ENCODE data around the gene LRRC4C. TPM values are rescaled to one million over a fixed set of nuclear protein-coding genes. Genes with fewer than 3 reads are reported as not detected.

The LRRC4C gene
- total RNA-seq, 1 experiment from 2014 or later = 0.06 TPM

- no peaks in the 10 kb centered on the region for H3K9me3 ChIP-seq (replicated peaks)
- H3K36me3 ChIP-seq = no peaks in the 10 kb centered on the region
- no peak overlapping the region for H3K27ac ChIP-seq
- H3K4me1 ChIP-seq = no peaks in the 10 kb centered on the region
- no peak for DNase-seq
- H3K27me3 ChIP-seq = no peaks in the 10 kb centered on the region
- no peak overlapping the region for H3K4me3 ChIP-seq
Observed at GRCh38 chr11:41449483-41450050, 9.9 kb downstream of the LRRC4C start.

GRCh38 chr11:41446566-41446965 lies 12.9 kb downstream of the LRRC4C start:
- Histone ChIP-seq H3K27me3 (no peaks in the 10 kb centered on the region), H3K36me3 (no peaks in the 10 kb centered on the region), H3K27ac (no peak overlapping the region), H3K4me1 (no peaks in the 10 kb centered on the region), H3K9me3 (replicated peaks) (no peaks in the 10 kb centered on the region), H3K4me3 (no peak overlapping the region)
- no peak for DNase-seq

DNA sequence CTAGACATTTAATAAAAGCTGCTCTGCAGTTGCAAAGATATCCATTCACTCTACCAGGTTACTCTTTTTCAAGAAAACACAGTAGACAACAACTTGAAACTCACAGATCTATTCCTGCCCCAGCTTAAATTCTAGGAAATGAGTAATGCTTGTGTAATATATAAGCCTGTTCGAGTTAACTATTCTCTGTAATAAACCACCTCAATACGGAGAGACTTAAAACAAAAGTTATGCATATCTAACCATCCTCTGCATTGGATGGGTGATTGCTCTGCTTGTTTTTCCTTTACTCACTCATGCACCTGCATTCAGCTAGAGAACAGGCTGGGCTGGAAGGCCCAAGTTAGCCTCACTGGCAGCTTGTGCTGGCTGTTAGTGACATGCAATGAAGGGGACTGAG lies 13.3 kb downstream of the LRRC4C start:
- H3K4me1 ChIP-seq = no peaks in the 10 kb centered on the region
- no peak overlapping the region for H3K4me3 ChIP-seq
- no peaks in the 10 kb centered on the region for H3K36me3 ChIP-seq
- H3K9me3 ChIP-seq (replicated peaks) = no peaks in the 10 kb centered on the region
- H3K27me3 ChIP-seq = no peaks in the 10 kb centered on the region
- no peak for DNase-seq
- H3K27ac ChIP-seq = no peak overlapping the region

- H3K9me3 ChIP-seq (replicated peaks) = no peaks in the 10 kb centered on the region
- DNase-seq = no peak
- no peaks in the 10 kb centered on the region; the same call in 1 of the 2 replicates for H3K36me3 ChIP-seq
- H3K4me3 ChIP-seq = no peak overlapping the region
- H3K27me3 ChIP-seq = no peaks in the 10 kb centered on the region
- no peaks in the 10 kb centered on the region for H3K4me1 ChIP-seq
- H3K27ac ChIP-seq = no peak overlapping the region
Observed at GRCh38 chr11:41437006-41437490, 22.4 kb downstream of the LRRC4C start.

DNA sequence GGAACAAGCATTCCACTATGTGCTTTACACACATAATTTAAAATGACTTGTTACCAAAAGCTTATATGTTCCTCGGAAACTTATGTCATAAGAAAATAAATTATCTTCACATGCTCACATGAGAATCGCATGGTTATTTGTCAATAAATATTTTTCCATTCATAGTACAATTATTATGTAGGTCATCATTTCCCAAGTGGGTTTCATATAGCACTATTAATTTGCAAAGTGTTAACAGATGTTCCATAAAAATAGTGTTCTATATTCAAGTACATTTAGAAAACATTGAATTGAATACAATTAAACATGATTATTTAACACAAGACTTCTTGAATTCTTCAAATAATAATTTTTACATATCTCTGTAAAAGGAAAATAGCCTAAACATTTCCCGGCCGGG lies 23.9 kb downstream of the LRRC4C start:
- Histone ChIP-seq H3K4me1 (no peaks in the 10 kb centered on the region), H3K36me3 (no peaks in the 10 kb centered on the region; the same call in 1 of the 2 replicates), H3K4me3 (no peak overlapping the region), H3K27me3 (no peaks in the 10 kb centered on the region), H3K27ac (no peak overlapping the region), H3K9me3 (replicated peaks) (no peaks in the 10 kb centered on the region)
- DNase-seq = no peak

DNA sequence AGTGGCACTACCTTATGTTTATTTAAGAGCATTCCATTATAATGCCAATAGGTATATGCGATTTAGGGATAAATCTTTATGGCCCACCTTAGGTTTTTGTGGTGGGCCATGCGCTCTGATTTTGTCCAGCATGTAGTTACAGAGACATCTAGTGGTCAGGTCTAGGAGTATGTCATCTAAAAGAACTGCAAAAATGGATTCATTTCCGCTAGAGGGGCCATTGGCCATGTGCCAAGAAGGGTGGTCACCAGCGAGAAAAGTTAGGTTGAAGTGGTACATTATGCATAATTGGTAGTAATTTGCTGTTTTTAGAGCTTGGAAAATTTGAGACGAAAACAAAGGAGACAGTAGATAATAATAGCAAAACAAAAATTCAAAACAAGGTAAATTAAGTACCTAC lies 27.7 kb downstream of the LRRC4C start:
- DNase-seq = peak; percentile 21 to 49
- Histone ChIP-seq H3K4me3 (no peak overlapping the region), H3K27ac (no peak overlapping the region), H3K4me1 (no peaks in the 10 kb centered on the region), H3K36me3 (no peaks in the 10 kb centered on the region; the same call in 1 of the 2 replicates), H3K9me3 (replicated peaks) (no peaks in the 10 kb centered on the region), H3K27me3 (no peaks in the 10 kb centered on the region; the same call in 1 of the 2 replicates)

DNA sequence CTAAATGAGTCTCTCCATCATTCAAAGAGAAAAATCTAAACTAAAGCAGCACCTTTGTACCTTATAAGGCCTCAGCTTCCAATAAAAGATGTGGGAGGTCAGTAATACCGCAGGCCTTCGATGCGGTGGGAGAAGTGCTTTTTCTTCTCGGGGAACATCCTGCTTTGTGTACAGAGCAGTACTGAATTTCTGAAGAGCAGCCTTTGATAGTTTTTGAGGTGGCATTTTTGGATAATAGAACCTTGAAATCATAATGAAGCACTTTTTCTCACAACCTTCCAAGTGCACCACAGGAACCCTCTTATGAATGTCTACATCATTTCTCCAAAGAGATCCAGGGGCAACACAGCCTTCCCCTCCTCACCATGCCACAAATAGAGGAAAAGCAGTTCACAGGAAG lies 39.6 kb downstream of the LRRC4C start:
- H3K27ac ChIP-seq = no peak overlapping the region
- peaks cover 6% of the 10 kb centered on the region; the same call in 1 of the 2 replicates for H3K27me3 ChIP-seq
- H3K36me3 ChIP-seq = no peaks in the 10 kb centered on the region
- no peaks in the 10 kb centered on the region for H3K4me1 ChIP-seq
- no peaks in the 10 kb centered on the region for H3K9me3 ChIP-seq (replicated peaks)
- no peak for DNase-seq
- no peak overlapping the region for H3K4me3 ChIP-seq

DNA sequence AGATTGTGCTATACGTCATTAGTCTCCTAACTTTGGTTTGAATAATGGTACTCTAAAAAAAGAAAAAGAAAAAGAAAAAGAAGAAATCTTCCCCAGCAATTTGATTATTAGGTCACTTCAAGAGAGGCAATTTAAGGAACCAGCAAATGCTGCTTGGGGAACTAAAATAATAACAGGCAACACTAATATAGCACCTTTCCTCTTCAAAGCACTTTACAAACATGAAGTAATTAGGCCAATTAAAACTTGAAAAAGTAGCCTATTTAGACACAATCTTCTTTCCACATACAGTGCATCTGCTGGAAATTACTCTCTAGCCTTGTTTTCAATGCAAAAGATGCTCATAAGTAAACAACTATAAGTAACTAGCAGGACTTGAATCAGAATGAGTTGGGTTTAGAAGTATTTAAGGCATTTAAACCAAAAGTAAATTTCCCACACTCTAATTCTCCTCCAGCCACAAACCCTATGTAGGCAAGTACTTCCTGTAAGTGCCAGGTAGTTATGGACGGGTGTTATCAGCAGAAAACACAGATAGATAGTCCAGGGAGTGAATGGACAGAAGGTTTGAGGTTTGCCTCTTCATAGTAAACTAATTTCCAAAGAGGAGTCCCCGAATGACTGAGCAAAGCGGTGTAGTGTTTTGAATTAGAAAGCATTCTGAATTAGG lies 44.5 kb downstream of the LRRC4C start:
- DNase-seq = no peak
- Histone ChIP-seq H3K27me3 (peaks cover 8% of the 10 kb centered on the region; the same call in 1 of the 2 replicates), H3K4me1 (no peaks in the 10 kb centered on the region), H3K4me3 (no peak overlapping the region), H3K9me3 (replicated peaks) (no peaks in the 10 kb centered on the region), H3K36me3 (no peaks in the 10 kb centered on the region), H3K27ac (no peak overlapping the region)

DNA sequence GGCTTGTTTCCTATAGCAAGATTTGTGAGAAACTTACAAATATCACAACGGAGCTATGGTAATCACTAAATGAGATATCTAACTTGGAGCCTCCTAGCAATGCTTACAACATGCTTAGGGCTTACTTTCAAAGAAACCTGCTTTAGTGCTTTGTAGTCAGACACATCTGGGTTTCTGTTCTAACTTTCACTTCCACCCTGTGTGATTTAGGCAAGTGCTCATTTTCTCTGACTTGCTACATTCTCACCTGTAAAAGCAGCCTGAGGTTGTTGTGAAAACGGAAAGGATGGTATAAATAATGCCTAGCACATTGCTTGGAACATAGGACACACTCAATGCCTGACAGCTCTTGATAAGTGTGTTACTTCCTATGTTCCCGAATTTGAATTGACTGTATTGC lies 45.6 kb downstream of the LRRC4C start:
- peaks cover 8% of the 10 kb centered on the region; the same call in 1 of the 2 replicates for H3K27me3 ChIP-seq
- DNase-seq = no peak
- H3K36me3 ChIP-seq = no peaks in the 10 kb centered on the region

DNA sequence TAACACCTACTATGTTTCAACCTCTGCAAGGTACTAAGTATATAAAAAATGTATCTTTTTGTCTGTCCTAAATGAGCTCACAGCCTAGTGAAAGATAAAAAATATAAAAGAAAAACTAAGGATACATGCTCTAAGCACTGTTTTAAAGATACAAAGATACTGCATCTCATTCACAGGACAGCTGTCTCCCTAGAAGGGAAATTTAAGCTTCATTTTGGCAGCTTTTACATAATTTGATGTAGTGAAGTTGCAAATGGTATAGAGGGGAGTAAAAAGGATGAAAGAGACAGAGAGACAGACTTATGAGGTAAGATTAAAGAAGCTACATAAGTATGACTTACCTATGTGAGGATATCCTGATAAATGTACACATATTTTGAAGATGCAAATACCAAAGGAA lies 53.6 kb downstream of the LRRC4C start:
- H3K27ac ChIP-seq = no peak overlapping the region
- H3K36me3 ChIP-seq = no peaks in the 10 kb centered on the region
- 0 out of 2 replicates have a peak, but pooled peaks cover 6% of the 10 kb centered on the region for H3K27me3 ChIP-seq
- H3K4me1 ChIP-seq = no peaks in the 10 kb centered on the region
- DNase-seq = no peak
- no peak overlapping the region for H3K4me3 ChIP-seq
- no peaks in the 10 kb centered on the region; the same call in 1 of the 2 replicates for H3K9me3 ChIP-seq (replicated peaks)

More for the DNA sequence above, 45.6 kb downstream of the LRRC4C start:
- Histone ChIP-seq H3K4me3 (no peak overlapping the region), H3K27ac (no peak overlapping the region), H3K4me1 (no peaks in the 10 kb centered on the region), H3K9me3 (replicated peaks) (no peaks in the 10 kb centered on the region; the same call in 1 of the 2 replicates)

GRCh38 chr11:41404109-41404508 lies 55.3 kb downstream of the LRRC4C start:
- H3K4me3 ChIP-seq = no peak overlapping the region
- H3K9me3 ChIP-seq (replicated peaks) = no peaks in the 10 kb centered on the region
- H3K27me3 ChIP-seq = 0 out of 2 replicates have a peak, but pooled peaks cover 6% of the 10 kb centered on the region
- H3K36me3 ChIP-seq = no peaks in the 10 kb centered on the region
- DNase-seq = no peak
- no peaks in the 10 kb centered on the region for H3K4me1 ChIP-seq
- no peak overlapping the region for H3K27ac ChIP-seq

DNA sequence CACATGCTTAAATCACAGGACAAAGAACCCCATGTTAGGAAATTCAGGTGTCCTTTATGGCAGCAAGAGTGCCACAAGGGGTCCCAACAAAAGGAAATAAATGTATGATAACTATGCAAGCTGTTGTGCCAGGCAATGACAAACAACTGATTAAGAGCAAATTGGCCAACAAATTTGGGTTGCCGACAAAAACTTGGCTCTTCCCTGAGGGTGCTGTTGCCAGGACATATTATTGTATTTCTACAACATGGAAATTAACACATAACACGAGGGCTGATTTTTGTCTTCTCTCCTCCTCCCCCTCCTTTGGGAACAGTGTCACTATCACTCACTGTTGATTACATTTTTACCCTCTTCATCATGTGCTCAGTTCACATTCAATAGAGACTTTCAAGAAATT lies 56.0 kb downstream of the LRRC4C start:
- Histone ChIP-seq H3K36me3 (no peaks in the 10 kb centered on the region), H3K27me3 (0 out of 2 replicates have a peak, but pooled peaks cover 6% of the 10 kb centered on the region), H3K4me1 (no peaks in the 10 kb centered on the region), H3K27ac (no peak overlapping the region), H3K4me3 (no peak overlapping the region), H3K9me3 (replicated peaks) (no peaks in the 10 kb centered on the region)
- no peak for DNase-seq

GRCh38 chr11:41400819-41401382 lies 58.6 kb downstream of the LRRC4C start:
- Histone ChIP-seq H3K27ac (no peak overlapping the region), H3K4me1 (no peaks in the 10 kb centered on the region), H3K4me3 (no peak overlapping the region), H3K27me3 (0 out of 2 replicates have a peak, but pooled peaks cover 2% of the 10 kb centered on the region), H3K9me3 (replicated peaks) (no peaks in the 10 kb centered on the region), H3K36me3 (no peaks in the 10 kb centered on the region)
- DNase-seq = no peak

- Histone ChIP-seq H3K27me3 (0 out of 2 replicates have a peak, but pooled peaks cover 2% of the 10 kb centered on the region), H3K4me3 (no peak overlapping the region), H3K27ac (no peak overlapping the region), H3K36me3 (no peaks in the 10 kb centered on the region), H3K4me1 (no peaks in the 10 kb centered on the region), H3K9me3 (replicated peaks) (no peaks in the 10 kb centered on the region)
- no peak for DNase-seq
Observed at GRCh38 chr11:41400124-41400523, 59.3 kb downstream of the LRRC4C start.

DNA sequence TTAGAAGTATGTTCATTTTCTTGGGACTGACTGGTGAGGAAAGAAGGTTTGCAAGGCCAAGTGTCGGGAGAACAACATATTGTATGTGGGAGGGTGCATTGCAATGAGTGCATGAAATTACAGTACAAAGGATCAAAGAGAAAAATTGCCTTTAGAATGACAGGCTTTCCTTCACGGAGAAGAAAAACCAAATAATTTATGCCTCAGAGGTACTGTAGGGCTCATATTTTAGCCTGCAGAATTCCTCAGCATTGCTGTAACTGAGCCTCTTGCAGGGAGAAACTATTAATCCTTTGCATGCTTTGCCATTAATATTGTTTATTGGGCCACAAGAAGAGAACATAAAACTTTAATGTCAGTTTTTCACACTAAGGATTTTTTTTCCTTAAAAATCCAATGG lies 60.1 kb downstream of the LRRC4C start:
- Histone ChIP-seq H3K27me3 (0 out of 2 replicates have a peak, but pooled peaks cover 2% of the 10 kb centered on the region), H3K36me3 (no peaks in the 10 kb centered on the region), H3K27ac (no peak overlapping the region), H3K4me1 (no peaks in the 10 kb centered on the region), H3K4me3 (no peak overlapping the region), H3K9me3 (replicated peaks) (no peaks in the 10 kb centered on the region)
- DNase-seq = no peak
